HL-60 (cell line): Measurements from ENCODE around the gene PROZ.

Experiments used
- DNase-seq, 2 experiments: peaks; one replicate each; pipeline ENCODE4 v3.0.0-alpha.2; 2010 to 2020; ENCODE audit warnings: low read depth in 1 of 2, low spot score in 1 of 2
- H3K27ac ChIP-seq: fragments of 250-450 bp; sonication (Bioruptor Pico); replicated peaks from 2 replicates; pipeline ENCODE4 v1.5.1; 2020; ENCODE audit warnings: mild to moderate bottlenecking, moderate library complexity
- H3K27me3 ChIP-seq: fragments of 250-450 bp; sonication (Bioruptor Pico); 2 replicates; pipeline ENCODE4 v1.5.1; 2021; ENCODE audit warnings: mild to moderate bottlenecking, moderate library complexity; ENCODE audit not compliant: insufficient read depth, poor library complexity, severe bottlenecking
- H3K4me3 ChIP-seq: replicated peaks from 2 replicates; pipeline ENCODE4 v1.5.1; 2011; ENCODE audit warnings: mild to moderate bottlenecking, control low read depth, low read length; ENCODE audit not compliant: insufficient read depth
- CTCF ChIP-seq: IDR thresholded peaks from one replicate; pipeline ENCODE4 v1.5.1; 2011; ENCODE audit warnings: low read length, control low read depth, inconsistent platforms; ENCODE audit not compliant: insufficient read depth
- GABPA ChIP-seq: IDR thresholded peaks from 2 replicates; pipeline ENCODE4 v1.6.1; 2012; ENCODE audit warnings: low read depth
- POLR2AphosphoS5 ChIP-seq: IDR thresholded peaks from 2 replicates; pipeline ENCODE4 v1.6.1; 2012; ENCODE audit warnings: low read depth
- REST ChIP-seq: IDR thresholded peaks from 2 replicates; pipeline ENCODE4 v1.6.1; 2012; ENCODE audit warnings: low read depth; ENCODE audit not compliant: insufficient replicate concordance
- SPI1 ChIP-seq: IDR thresholded peaks from 2 replicates; pipeline ENCODE4 v1.6.1; 2012; ENCODE audit warnings: low read depth, mild to moderate bottlenecking, borderline replicate concordance

PROZ gene

GRCh38 chr13:113219256-113219940, 61.0 kb downstream of the PROZ start:
- Histone ChIP-seq H3K27ac (no peak overlapping the region), H3K27me3 (no peaks in the 10 kb centered on the region), H3K4me3 (no peak overlapping the region)
- DNase-seq, result no peak
- TF ChIP-seq SPI1, result no peak
- no peak for TF ChIP-seq POLR2AphosphoS5
- TF ChIP-seq REST, result no peak
- no peak for TF ChIP-seq GABPA
- no peak for TF ChIP-seq CTCF

- H3K27ac ChIP-seq, result no peak overlapping the region
- no peak for DNase-seq
- TF ChIP-seq REST (no peak), SPI1 (no peak)
- no peak overlapping the region for H3K4me3 ChIP-seq
- no peaks in the 10 kb centered on the region for H3K27me3 ChIP-seq
Measured at GRCh38 chr13:113220141-113220598, 61.7 kb downstream of the PROZ start.

GRCh38 chr13:113220877-113221276, 62.4 kb downstream of the PROZ start:
- TF ChIP-seq REST, result no peak
- TF ChIP-seq CTCF, result no peak
- TF ChIP-seq SPI1, result no peak
- no peak for TF ChIP-seq GABPA
- TF ChIP-seq POLR2AphosphoS5, result no peak
- DNase-seq, result no peak
- no peaks in the 10 kb centered on the region for H3K27me3 ChIP-seq
- no peak overlapping the region for H3K27ac ChIP-seq
- no peak overlapping the region for H3K4me3 ChIP-seq
